ENCODE data around the gene PCDHA3. TPM values are rescaled to one million over a fixed set of nuclear protein-coding genes. Genes with fewer than 3 reads are reported as not detected.
A peak's percentile ranks its signal among the peaks of the same experiment; 100 is the strongest.
"Not testable (repeated sequence)": the region's sequence is repeated elsewhere in the genome, so short reads cannot be mapped to it uniquely, and the experiment has no call there.

PCDHA3 gene
- total RNA-seq, 1 experiment from 2014 or later: not detected

DNA sequence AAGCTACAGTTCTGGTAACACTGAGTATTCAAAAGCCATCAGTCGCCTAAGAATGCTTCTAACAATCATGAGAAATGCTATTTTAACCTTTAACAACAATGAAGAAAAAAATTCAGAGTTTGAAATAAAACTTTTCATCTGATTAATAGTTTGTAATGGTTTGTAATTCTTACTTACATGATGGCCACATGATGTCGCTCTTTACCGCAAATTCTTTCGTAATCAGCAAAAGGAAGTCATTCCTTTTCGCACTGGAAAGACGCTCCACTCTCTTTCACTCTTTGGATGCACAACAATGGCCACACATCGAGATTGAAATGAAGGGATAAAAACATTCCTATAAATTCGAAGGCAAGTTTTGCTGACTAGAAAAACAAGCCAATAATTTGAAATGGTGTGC, 33.1 kb downstream of the PCDHA3 start, which contains the start of gene PCDHA7:
PCDHA7 (plus strand) TSS at position 277 of the 400 bp plus-strand sequence; CDS start at position 392, 115 bp downstream.
- no peaks in the 10 kb centered on the region for H3K79me2 ChIP-seq (ENCODE audit: low read depth)
- H3K27me3 ChIP-seq (ENCODE audit: insufficient read depth, low read depth): no peaks in the 10 kb centered on the region
- H3K9me2 ChIP-seq (ENCODE audit: insufficient read depth): no peaks in the 10 kb centered on the region
- H3K4me1 ChIP-seq (replicated peaks; ENCODE audit: insufficient read depth): no peaks in the 10 kb centered on the region
- H3K4me2 ChIP-seq: no peak within 1 kb of the TSS
- intact Hi-C loops (cut with micrococcal nuclease; ENCODE audit: unreplicated experiment): no loop called here
- CTCF ChIA-PET: no interaction called here
- no peaks in the 10 kb centered on the region; the same call in 1 of the 2 replicates for H3K9me3 ChIP-seq (ENCODE audit: insufficient read depth, low read depth)
- no peaks in the 10 kb centered on the region for H4K20me1 ChIP-seq (ENCODE audit: insufficient read depth)
- no peak within 1 kb of the TSS for H3K4me3 ChIP-seq
- no peak within 1 kb of the TSS for H3K27ac ChIP-seq
- H2AFZ ChIP-seq: no peak within 1 kb of the TSS
- POLR2A ChIA-PET (ENCODE audit: unreplicated experiment): no interaction called here
- H3F3A ChIP-seq (ENCODE audit: insufficient read depth, low read depth): no peaks in the 10 kb centered on the region
- TF ChIP-seq, protein P1, sequence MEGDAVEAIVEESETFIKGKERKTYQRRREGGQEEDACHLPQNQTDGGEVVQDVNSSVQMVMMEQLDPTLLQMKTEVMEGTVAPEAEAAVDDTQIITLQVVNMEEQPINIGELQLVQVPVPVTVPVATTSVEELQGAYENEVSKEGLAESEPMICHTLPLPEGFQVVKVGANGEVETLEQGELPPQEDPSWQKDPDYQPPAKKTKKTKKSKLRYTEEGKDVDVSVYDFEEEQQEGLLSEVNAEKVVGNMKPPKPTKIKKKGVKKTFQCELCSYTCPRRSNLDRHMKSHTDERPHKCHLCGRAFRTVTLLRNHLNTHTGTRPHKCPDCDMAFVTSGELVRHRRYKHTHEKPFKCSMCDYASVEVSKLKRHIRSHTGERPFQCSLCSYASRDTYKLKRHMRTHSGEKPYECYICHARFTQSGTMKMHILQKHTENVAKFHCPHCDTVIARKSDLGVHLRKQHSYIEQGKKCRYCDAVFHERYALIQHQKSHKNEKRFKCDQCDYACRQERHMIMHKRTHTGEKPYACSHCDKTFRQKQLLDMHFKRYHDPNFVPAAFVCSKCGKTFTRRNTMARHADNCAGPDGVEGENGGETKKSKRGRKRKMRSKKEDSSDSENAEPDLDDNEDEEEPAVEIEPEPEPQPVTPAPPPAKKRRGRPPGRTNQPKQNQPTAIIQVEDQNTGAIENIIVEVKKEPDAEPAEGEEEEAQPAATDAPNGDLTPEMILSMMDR (conservative IDR thresholded peaks at IDR 0.05): 0 out of 2 replicates have a peak, but pooled peaks have one; percentile 19
- no peak for TF ChIP-seq EZH2 (IDR thresholded peaks at IDR 0.05; ENCODE audit: low read depth)
- no TSS peak for BruUV-seq (replicated peaks)
- no peak for DNase-seq
- H3K36me3 ChIP-seq (ENCODE audit: low read depth): no peaks in the 10 kb centered on the region

DNA sequence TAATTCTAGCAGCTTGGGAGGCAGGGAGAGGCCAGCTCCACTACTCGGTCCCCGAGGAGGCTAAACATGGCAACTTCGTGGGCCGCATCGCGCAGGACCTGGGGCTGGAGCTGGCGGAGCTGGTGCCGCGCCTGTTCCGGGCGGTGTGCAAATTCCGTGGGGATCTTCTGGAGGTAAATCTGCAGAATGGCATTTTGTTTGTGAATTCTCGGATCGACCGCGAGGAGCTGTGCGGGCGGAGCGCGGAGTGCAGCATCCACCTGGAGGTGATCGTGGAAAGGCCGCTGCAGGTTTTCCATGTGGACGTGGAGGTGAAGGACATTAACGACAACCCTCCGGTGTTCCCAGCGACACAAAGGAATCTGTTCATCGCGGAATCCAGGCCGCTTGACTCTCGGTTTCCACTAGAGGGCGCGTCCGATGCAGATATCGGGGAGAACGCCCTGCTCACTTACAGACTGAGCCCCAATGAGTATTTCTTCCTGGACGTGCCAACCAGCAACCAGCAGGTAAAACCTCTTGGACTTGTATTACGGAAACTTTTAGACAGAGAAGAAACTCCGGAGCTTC, 33.7 kb downstream of the PCDHA3 start:
- H3K9me3 ChIP-seq (ENCODE audit: insufficient read depth, low read depth); BruUV-seq (replicated peaks); H2AFZ ChIP-seq; H3K79me2 ChIP-seq (ENCODE audit: low read depth); H3K36me3 ChIP-seq (ENCODE audit: low read depth); H3F3A ChIP-seq (ENCODE audit: insufficient read depth, low read depth); CTCF ChIA-PET; H3K27me3 ChIP-seq (ENCODE audit: insufficient read depth, low read depth); intact Hi-C loops (cut with micrococcal nuclease; ENCODE audit: unreplicated experiment); H4K20me1 ChIP-seq (ENCODE audit: insufficient read depth); H3K9me2 ChIP-seq (ENCODE audit: insufficient read depth); H3K4me1 ChIP-seq (replicated peaks; ENCODE audit: insufficient read depth); POLR2A ChIA-PET (ENCODE audit: unreplicated experiment); H3K4me3 ChIP-seq; H3K4me2 ChIP-seq; H3K27ac ChIP-seq; DNase-seq: not testable (repeated sequence)

DNA sequence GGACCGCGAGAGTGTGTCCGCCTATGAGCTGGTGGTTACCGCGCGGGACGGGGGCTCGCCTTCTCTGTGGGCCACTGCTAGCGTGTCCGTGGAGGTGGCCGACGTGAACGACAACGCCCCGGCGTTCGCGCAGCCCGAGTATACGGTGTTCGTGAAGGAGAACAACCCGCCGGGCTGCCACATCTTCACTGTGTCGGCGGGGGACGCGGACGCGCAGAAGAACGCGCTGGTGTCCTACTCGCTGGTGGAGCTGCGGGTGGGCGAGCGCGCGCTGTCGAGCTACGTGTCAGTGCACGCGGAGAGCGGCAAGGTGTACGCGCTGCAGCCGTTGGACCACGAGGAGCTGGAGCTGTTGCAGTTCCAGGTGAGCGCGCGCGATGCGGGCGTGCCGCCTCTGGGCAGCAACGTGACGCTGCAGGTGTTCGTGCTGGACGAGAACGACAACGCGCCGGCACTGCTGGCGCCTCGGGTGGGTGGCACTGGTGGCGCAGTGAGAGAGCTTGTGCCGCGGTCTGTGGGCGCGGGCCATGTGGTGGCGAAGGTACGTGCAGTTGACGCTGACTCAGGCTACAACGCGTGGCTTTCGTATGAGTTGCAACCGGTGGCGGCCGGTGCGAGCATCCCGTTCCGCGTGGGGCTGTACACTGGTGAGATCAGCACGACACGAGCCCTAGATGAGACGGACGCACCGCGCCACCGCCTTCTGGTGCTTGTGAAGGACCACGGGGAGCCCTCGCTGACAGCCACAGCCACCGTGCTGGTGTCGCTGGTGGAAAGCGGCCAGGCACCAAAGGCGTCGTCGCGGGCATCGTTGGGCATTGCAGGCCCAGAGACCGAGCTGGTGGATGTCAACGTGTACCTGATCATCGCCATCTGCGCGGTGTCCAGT, 35.0 kb downstream of the PCDHA3 start:
- no peaks in the 10 kb centered on the region for H3K79me2 ChIP-seq (ENCODE audit: low read depth)
- H3K9me2 ChIP-seq (ENCODE audit: insufficient read depth): no peaks in the 10 kb centered on the region
- H3K9me3 ChIP-seq (ENCODE audit: insufficient read depth, low read depth): no peaks in the 10 kb centered on the region; the same call in 1 of the 2 replicates
- H4K20me1 ChIP-seq (ENCODE audit: insufficient read depth): no peaks in the 10 kb centered on the region
- BruUV-seq (replicated peaks): no TSS peak
- H3F3A ChIP-seq (ENCODE audit: insufficient read depth, low read depth): no peaks in the 10 kb centered on the region
- H3K27ac ChIP-seq: no peak overlapping the region
- H3K36me3 ChIP-seq (ENCODE audit: low read depth): no peaks in the 10 kb centered on the region
- ChIA-PET CTCF (no interaction called here), POLR2A (ENCODE audit: unreplicated experiment) (no interaction called here)
- H3K4me2 ChIP-seq: no peak overlapping the region
- H3K4me3 ChIP-seq: no peak overlapping the region
- TF ChIP-seq EZH2 (IDR thresholded peaks at IDR 0.05; ENCODE audit: low read depth): no peak
- H3K4me1 ChIP-seq (replicated peaks; ENCODE audit: insufficient read depth): no peaks in the 10 kb centered on the region
- H3K27me3 ChIP-seq (ENCODE audit: insufficient read depth, low read depth): no peaks in the 10 kb centered on the region
- no peak overlapping the region for H2AFZ ChIP-seq
- DNase-seq: no peak
- intact Hi-C loops (cut with micrococcal nuclease; ENCODE audit: unreplicated experiment): no loop called here
